Ovary (tissue), 9 donors: Measurements from ENCODE around the gene LTB4R2. TPM values are rescaled to one million over a fixed set of nuclear protein-coding genes. Genes with fewer than 3 reads are reported as not detected.

ENCODE experiments used
- DNase-seq, 5 donors: peaks; one replicate each; pipeline ENCODE4 v3.0.0-alpha.2; 2019 to 2020
- H3K27ac ChIP-seq, 2 donors: fragments of 200-600 bp; one replicate each; pipeline versions ENCODE4 v1.5.1 to v1.8.0; 2019 to 2022
- H3K27me3 ChIP-seq: fragments of 200-600 bp; one replicate; pipeline ENCODE4 v1.8.0; 2022
- H3K36me3 ChIP-seq: fragments of 200-600 bp; sonication (generic); one replicate; pipeline ENCODE4 v1.5.1; 2019
- H3K4me1 ChIP-seq: one replicate; pipeline ENCODE4 v1.8.1; 2013; ENCODE audit warnings: mild to moderate bottlenecking, moderate library complexity; ENCODE audit not compliant: insufficient read depth
- H3K4me3 ChIP-seq: fragments of 200-600 bp; sonication (generic); one replicate; pipeline ENCODE4 v1.5.1; 2017
- H3K9me3 ChIP-seq, 2 donors: fragments of 200-600 bp in 1 of 2; sonication (generic) in 1 of 2; one replicate each; pipeline versions ENCODE4 v1.5.1 to v1.8.1; 2013 to 2019; ENCODE audit warnings: mild to moderate bottlenecking in 1 of 2, moderate library complexity in 1 of 2
- EP300 ChIP-seq: sonication (generic); formaldehyde crosslinking; IDR thresholded peaks from one replicate; pipeline ENCODE4 v1.6.1; 2017; ENCODE audit warnings: antibody characterized with exemption
- POLR2A ChIP-seq: fragments of 450-650 bp; IDR thresholded peaks from one replicate; pipeline ENCODE4 v1.6.1; 2017; ENCODE audit warnings: antibody characterized with exemption, mild to moderate bottlenecking, moderate library complexity
- WGBS, 3 donors: extraction: QIAGEN DNeasy Blood & Tissue Kit in 1 of 3; methylation state at CpG; one replicate each; pipeline versions ENCODE4 v1.1.5 to v1.1.7; 2013 to 2017; 5-methylcytosine and 5-hydroxymethylcytosine counted together
- intact Hi-C, 4 donors: fragments of 100-400 bp; cut with DNase I; formaldehyde crosslinking; loops; one replicate each; pipeline versions ENCODE4 v1.11.0 to v1.15.1; 2022 to 2023
- polyA plus RNA-seq, 2 donors: library from polyadenylated mRNA; stranded (reverse); fragments of 200-250 nt in 1 of 2; fragments of 350-450 nt in 1 of 2; fragmentation: Illumina TruSeq in 1 of 2; extraction: RNeasy Lipid Tissue Mini Kit (QIAGEN cat#74804) in 1 of 2; gene quantifications; one replicate each; pipeline ENCODE4 v1.2.3, GENCODE V29; 2013 to 2014
- total RNA-seq, 7 donors: library from RNA; depleted of rRNA in 2 of 7; stranded (reverse); fragments of >200 nt in 2 of 7; fragmentation: NEBNext Ultra II Directional in 3 of 7; extraction: Animal tissue kit (Norgen Biotek cat#: 25700) in 3 of 7; gene quantifications; one replicate each; pipeline versions ENCODE4 v1.1.0 to v1.2.4, GENCODE V29; 2016 to 2023
- TF ChIP-seq, protein P1 (sequence below), 3 donors: fragments of 450-650 bp in 2 of 3; fragments of 200-600 bp in 1 of 3; IDR thresholded peaks; one replicate each; pipeline versions ENCODE4 v1.5.1 to v1.8.0; 2016 to 2022; ENCODE audit warnings: antibody characterized with exemption in 3 of 3, mild to moderate bottlenecking in 1 of 3
- donor health status: DM: no; HTN: no; CAD: no; lungs with moderate emphysema.
- donor health status: DM: no; HTN: no; CAD: no.
- donor health status: Bipolar disorder and iron deficiency.
- donor health status: DM: yes; HTN: yes; CAD: no.
- donor health status: DM: no; HTN: no; CAD: no.
- donor health status: DM: yes; HTN: yes; CAD: no.

The LTB4R2 gene
- total and polyA plus RNA-seq, 9 donors, result 0.85 to 10.1 (median 5.0) TPM

DNA sequence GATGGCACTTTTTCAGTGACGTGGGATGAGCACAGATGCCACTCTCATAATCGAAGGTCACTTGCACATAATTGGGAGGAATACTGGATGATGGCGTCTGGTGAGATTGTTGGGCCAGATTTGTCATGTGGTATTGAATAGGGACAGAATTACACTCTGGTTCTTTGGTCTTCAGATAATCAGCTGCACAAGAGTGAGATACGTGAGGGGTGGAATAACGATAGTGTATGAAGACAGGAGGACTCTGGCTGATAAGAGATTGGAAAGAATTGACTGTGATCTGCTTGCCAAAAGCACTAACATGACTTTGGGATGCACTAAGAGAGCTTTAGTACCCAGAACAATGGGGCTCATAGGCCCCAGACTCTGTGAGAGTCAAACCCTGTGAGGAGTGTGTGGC, 31.5 kb upstream of the LTB4R2 start:
- Histone ChIP-seq H3K4me1 (no peaks in the 10 kb centered on the region), H3K27ac (no peak overlapping the region), H3K4me3 (no peak overlapping the region), H3K27me3 (no peaks in the 10 kb centered on the region), H3K9me3 (no peaks in the 10 kb centered on the region), H3K36me3 (no peaks in the 10 kb centered on the region)
- WGBS, 3 donors, result 81 to 87% (median 85%) methylated on average over 5 of the region's 5 CpGs
- intact Hi-C loops, result no loop called here
- no peak for DNase-seq
- TF ChIP-seq POLR2A, result no peak
- no peak for TF ChIP-seq EP300
- TF ChIP-seq, protein P1, sequence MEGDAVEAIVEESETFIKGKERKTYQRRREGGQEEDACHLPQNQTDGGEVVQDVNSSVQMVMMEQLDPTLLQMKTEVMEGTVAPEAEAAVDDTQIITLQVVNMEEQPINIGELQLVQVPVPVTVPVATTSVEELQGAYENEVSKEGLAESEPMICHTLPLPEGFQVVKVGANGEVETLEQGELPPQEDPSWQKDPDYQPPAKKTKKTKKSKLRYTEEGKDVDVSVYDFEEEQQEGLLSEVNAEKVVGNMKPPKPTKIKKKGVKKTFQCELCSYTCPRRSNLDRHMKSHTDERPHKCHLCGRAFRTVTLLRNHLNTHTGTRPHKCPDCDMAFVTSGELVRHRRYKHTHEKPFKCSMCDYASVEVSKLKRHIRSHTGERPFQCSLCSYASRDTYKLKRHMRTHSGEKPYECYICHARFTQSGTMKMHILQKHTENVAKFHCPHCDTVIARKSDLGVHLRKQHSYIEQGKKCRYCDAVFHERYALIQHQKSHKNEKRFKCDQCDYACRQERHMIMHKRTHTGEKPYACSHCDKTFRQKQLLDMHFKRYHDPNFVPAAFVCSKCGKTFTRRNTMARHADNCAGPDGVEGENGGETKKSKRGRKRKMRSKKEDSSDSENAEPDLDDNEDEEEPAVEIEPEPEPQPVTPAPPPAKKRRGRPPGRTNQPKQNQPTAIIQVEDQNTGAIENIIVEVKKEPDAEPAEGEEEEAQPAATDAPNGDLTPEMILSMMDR (IDR thresholded peaks at IDR 0.05), result no peak

DNA sequence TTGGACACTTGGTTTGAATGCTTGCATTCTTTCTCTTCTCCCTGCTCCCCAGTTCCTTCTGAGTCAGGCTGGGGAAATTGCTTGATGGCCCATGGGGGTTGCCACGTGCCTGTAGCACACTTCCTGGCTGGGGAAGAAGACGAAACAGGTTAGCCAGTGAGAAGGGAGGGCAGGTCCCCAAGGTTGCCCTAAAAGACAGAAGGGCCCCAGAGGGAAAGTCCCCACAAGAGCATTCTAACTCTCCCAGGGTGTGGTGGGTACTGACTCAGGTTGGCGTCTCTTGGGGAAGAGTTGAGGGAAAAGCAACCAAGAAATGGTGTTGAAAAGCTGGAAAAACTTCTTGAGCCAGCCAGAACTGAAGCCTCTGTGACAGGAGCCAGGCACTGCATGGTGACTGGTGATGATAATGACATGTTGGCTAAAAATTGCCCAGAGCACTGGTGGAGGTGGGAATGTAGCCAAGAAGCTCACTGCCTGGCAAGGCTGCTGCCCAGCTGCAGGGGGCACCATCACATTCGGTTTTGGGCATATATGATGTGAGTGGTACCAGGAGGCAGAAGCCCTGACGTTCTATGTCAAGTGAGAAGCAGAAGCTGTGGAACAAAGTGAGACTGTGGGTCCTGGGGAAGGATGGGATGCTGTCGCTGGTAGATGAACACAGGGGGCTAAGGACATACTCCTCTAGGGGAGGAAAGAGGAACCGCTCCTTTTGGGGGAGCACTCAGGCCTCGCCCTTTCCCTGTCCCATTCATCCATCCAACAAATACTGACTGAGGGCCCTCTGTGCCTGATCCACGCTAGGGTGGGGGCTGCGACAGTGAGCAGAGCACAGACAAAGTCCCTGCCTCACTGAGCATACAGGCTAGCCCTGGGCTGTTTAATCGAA, 30.4 kb upstream of the LTB4R2 start:
- H3K9me3 ChIP-seq, result no peaks in the 10 kb centered on the region
- 79 to 85% (median 84%) methylated on average over 11 of the region's 11 CpGs for WGBS, 3 donors
- no peak overlapping the region for H3K4me3 ChIP-seq
- intact Hi-C loops, result no loop called here
- H3K27ac ChIP-seq, result no peak overlapping the region
- H3K27me3 ChIP-seq, result no peaks in the 10 kb centered on the region
- no peak for DNase-seq
- no peaks in the 10 kb centered on the region for H3K4me1 ChIP-seq
- no peaks in the 10 kb centered on the region for H3K36me3 ChIP-seq
- no peak for TF ChIP-seq EP300
- no peak for TF ChIP-seq POLR2A
- TF ChIP-seq, protein P1 (IDR thresholded peaks at IDR 0.05), result no peak

DNA sequence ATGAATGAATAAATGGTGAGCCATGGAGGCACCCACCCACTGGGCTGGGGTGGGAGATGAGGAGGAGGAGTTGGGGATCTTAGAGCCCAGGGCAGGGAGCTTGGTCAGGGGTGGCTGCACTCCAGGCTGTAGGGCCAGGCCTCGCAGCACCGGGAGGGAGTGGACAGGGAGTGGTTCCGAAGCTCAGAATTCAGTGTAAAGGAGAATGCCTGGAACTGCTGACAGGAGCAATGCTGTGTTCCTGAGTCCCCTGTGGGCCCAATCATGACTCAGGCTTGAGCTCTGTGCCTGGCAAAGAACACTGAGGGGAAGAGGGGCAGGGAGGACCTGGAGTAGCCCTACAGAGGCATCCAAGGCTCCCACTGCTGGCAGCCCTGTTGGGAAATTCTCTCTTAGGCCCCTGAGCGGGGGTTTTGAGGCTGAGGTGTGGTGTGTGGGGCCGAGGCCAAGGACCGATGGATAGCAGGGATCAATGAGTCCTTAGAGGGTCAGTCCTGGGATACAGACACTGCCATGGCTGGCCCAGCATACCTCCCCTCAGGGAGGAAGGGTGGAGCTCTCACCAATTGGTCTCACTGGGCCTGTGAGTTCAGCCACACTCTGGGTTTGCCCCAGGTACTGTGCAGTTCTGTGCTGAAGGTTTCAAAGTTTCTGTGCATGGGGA, 29.0 kb upstream of the LTB4R2 start:
- no peak for DNase-seq
- H3K36me3 ChIP-seq, result no peaks in the 10 kb centered on the region
- H3K4me3 ChIP-seq, result no peak overlapping the region
- H3K27ac ChIP-seq, result no peak overlapping the region
- no peaks in the 10 kb centered on the region for H3K4me1 ChIP-seq
- H3K9me3 ChIP-seq, result no peaks in the 10 kb centered on the region
- H3K27me3 ChIP-seq, result no peaks in the 10 kb centered on the region
- intact Hi-C loops, result no loop called here
- TF ChIP-seq, protein P1 (IDR thresholded peaks at IDR 0.05), result no peak
- TF ChIP-seq EP300 (no peak), POLR2A (no peak)
- WGBS, 3 donors, result 84 to 90% (median 88%) methylated on average over 6 of the region's 6 CpGs

DNA sequence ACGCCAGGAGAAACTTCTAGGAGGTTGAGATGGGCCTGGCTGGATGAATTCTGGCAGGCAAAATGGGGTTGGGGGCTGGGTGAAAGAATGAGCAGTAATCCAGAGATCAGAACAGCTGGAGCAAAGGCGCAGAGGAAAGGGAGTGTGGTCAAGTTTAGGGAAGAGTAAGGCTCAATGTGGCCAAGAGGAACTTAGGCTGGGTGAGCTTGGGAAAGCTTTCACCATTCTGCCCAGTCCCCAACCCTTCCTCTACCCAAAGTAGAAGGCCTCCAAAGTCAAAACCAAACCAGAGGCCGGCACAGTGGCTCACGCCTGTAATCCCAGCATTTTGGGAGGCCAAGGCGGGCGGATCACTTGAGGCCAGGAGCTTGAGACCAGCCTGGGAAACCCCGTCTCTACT, 28.3 kb upstream of the LTB4R2 start:
- H3K9me3 ChIP-seq, result no peaks in the 10 kb centered on the region
- intact Hi-C loops, result no loop called here
- H3K4me1 ChIP-seq, result no peaks in the 10 kb centered on the region
- DNase-seq, result no peak
- 88 to 93% (median 90%) methylated on average over 7 of the region's 7 CpGs for WGBS, 3 donors
- H3K36me3 ChIP-seq, result no peaks in the 10 kb centered on the region
- TF ChIP-seq, protein P1 (IDR thresholded peaks at IDR 0.05), result no peak
- no peak for TF ChIP-seq POLR2A
- no peak for TF ChIP-seq EP300
- no peak overlapping the region for H3K4me3 ChIP-seq
- H3K27me3 ChIP-seq, result no peaks in the 10 kb centered on the region
- no peak overlapping the region for H3K27ac ChIP-seq
